GM21515 (cell line): ENCODE results near the gene AGFG2.
"Not testable (repeated sequence)": the region's sequence is repeated elsewhere in the genome, so short reads cannot be mapped to it uniquely, and the experiment has no call there.

Experiments
- ATAC-seq: cut with Tn5 transposase; IDR thresholded peaks from one replicate; pipeline ENCODE4 v1.9.1; 2021; ENCODE audit not compliant: unreplicated experiment

Gene AGFG2

DNA sequence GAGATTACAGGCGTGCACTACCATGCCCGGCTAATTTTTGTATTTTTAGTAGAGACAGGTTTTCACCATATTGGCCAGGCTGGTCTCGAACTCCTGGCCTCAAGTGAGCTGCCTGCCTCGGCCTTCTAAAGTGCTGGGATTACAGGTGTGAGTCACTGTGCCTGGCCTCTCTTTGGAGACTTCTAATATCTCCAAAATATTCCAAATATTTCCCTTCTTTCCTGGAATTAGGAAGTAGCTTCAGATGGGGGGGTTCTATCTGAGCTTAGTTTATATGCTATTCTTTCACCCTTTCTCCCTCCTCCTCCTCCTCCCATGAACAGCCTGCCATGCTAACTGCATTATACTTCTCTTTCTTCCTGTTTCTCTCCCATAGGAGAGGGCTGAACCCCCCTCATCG, 9.4 kb downstream of the AGFG2 start:
- not testable (repeated sequence) for ATAC-seq

DNA sequence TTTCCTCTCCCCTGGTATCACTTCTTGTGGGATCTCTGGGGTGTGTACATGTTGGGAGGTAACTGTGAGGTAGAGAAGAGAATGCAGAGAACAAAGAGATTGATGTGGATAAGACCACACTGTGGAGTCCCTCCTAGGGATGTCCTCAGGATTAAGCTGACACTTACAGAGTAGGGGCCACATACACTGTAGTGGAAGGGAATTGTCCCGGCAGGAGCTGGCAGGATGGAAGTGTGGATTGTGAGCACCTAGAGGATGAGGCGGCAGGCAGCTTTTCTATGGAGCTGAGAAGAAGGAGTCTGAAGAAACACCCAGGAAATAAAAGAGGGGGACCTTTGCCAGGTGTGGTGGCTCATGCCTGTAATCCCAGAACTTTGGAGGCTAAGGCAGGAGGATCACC, 13.5 kb downstream of the AGFG2 start:
- no peak for ATAC-seq

DNA sequence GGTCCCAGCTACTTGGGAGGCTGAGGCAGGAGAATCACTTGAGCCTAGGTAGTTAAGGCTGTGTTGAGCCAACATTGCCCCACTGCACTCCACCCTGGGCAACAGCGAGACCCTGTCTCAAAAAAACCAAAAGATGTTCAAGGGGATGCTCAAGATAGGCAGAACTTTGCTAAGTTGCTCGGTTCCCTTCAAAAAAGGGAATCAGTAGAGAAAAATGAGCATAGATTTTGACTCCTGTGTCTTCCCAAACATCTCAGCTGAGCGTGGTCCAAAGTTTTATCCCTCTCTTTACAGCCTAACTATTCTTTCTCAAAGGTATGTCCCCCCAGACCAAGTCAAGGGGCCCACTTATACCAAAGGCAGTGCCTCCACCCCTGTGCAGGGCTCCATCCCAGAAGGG, 14.0 kb downstream of the AGFG2 start:
- no peak for ATAC-seq

GRCh38 chr7:100555701-100556100, 16.7 kb downstream of the AGFG2 start:
- no peak for ATAC-seq

DNA sequence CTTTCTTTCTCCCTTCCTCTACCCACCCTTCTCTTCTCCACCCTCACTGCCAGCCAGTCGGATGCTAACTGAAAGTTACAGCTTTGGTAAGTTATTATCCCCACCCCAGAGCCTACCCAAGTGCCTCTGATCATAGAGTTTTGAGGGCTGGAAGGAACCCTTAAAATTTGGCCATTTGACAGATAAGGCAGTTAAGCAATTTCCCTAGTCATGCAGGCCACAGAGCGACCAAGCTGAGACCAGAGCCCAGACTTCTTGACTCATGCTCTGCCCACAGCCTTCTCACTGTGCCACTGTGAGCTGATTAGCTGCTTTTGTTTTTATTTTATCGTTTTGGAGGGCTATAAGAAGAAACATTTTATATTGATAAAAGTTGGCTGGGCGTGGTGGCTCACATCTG, 17.5 kb downstream of the AGFG2 start:
- no peak for ATAC-seq

DNA sequence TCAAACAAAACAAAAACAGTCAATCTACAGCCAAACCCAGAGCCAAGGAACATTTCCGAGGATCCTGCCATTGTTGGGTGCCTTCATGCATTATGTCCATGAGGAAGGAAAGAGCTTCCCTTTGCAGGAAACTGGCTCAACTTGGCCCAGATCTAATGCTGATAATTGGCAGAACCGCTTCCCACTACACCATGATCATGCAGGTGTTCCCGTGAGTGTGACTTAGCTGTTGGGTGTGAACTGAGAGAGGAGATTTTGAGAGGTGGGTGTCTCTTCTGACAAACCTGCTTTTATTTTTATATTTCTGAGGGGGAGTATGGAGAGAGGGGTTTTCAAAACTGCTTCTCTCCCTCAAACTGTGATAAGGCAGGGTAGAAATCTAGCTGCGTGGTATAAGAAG, 20.1 kb downstream of the AGFG2 start:
- no peak for ATAC-seq

GRCh38 chr7:100561491-100562194, 22.6 kb downstream of the AGFG2 start:
- ATAC-seq: no peak

- ATAC-seq: no peak
These were observed 23.4 kb downstream of the AGFG2 start for GRCh38 chr7:100562195-100563099.

DNA sequence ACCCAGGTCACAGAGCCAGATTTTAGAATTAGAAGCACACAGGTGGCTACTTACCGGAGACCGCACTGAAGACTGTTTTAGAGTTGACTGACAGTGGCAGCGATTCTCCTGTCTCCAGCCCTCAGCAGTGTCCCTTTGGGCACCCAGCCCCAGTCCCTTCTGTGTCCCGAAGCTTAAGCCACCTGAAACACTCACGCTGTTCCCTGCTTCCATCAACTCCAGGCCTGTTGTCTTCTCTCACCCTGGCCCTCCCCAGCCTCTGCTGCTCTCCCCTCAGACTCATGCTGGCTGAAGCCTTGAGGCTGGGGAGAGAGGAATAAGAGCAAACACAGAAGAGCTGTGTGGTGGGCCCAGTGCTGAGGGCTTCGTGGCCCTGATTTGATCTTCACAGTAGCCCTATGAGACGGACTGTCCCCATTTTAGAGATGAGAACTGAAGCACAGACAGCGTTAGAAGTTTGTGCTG, 24.1 kb downstream of the AGFG2 start:
- ATAC-seq: no peak

- ATAC-seq: no peak
These were observed 24.9 kb downstream of the AGFG2 start for GRCh38 chr7:100563809-100564400.

DNA sequence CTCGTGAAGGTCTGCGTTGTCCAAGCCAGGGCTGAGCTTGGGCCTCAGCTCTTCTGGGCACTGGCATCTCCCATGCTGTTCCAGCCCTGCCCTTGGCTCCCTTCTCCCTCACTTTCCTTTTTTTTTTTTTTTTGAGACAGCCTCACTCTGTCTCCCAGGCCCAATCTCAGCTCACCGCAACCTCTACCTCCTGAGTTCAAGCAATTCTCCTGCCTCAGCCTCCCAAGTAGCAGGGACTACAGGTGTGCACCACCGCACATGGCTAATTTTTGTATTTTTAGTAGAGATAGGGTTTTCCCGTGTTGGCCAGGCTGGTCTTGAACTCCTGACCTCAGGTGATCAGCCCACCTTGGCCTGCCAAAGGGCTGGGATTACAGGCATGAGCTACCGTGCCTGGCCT, 25.4 kb downstream of the AGFG2 start:
- ATAC-seq: not testable (repeated sequence)

DNA sequence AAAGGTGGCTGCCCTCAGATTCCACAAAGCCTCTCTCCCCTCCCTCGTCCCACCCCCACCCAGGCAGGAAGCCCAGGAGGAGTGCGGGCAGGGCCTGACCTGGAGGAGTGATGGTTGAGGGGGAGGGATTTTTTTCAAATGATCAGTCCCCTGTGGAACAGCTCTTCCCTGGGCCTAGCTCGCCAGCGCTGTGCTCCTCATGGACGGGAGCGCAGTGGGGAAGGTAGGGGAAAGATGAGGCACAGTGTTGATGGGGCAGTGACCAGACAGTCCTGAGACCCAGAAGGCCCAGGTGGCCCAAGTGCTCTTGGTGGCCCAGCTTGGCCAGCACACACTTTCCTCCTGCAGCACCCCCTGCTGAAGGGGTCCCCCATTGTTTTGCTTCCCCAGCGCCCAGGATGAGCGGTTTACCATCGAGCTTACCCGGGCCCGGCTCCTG, 26.1 kb downstream of the AGFG2 start:
- ATAC-seq: no peak

GRCh38 chr7:100566018-100566531, 27.1 kb downstream of the AGFG2 start:
- no peak for ATAC-seq

- no peak for ATAC-seq
These were observed 28.2 kb downstream of the AGFG2 start for GRCh38 chr7:100567031-100567730.

- no peak for ATAC-seq
These were observed 28.8 kb downstream of the AGFG2 start for GRCh38 chr7:100567751-100568175.

- no peak for ATAC-seq
These were observed 29.3 kb downstream of the AGFG2 start for GRCh38 chr7:100568176-100568895.

GRCh38 chr7:100568896-100569844, 30.2 kb downstream of the AGFG2 start:
- ATAC-seq: no peak

DNA sequence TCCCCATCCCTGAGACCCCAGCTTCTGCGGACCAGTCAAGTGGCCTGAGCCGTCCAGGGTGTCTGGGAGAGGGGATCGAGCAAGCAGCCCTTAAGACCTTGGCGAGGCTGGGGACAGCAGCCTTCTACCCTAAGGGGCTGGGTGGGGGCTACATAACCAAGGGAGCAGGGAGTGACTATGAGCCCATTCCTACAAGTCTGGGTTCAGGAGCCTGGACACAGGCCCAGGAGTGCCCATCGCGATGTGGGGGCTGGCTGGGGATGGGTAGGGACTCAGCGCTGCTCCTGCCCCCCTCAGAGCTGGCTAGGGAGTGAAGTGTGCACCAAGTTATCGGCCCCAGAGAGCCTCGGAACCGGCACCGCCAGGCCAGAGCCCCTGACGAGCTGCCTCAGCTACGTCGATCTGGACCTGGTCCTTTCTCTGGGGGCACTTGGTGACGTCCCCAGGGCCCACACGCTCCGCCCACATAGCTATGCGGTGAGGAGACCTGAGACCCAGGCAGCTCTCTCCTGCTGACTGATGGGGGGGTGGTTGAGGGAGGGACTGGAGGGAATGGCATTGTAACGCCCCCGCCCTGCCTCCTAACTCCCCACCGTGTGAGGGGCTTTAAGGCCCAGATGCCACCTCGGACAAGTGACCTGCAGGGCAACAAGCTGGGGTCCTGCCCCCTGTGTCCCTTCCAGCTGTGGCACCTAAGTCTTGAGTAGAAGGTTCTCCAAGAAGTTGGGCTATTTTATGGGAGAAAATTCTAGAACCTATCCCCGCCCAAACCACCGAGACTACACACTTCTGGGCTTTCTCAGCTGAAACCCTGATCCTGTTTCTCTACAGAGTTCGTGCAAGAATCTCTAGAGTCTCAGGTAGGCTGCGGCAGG, 32.2 kb downstream of the AGFG2 start:
- no peak for ATAC-seq
